ENCODE results near the gene GHR.

- TF ChIP-seq CTCF (IDR thresholded peaks at IDR 0.05) (no peak), POLR2A (IDR thresholded peaks at IDR 0.05) (no peak)
These were observed 64.6 kb downstream of the GHR start for GRCh38 chr5:42487821-42488220.
